HG03025 (cell line): Measurements from ENCODE around the gene RAB3B.
"Not testable (repeated sequence)": the region's sequence is repeated elsewhere in the genome, so short reads cannot be mapped to it uniquely, and the experiment has no call there.

ENCODE experiments used
- ATAC-seq: cut with Tn5 transposase; IDR thresholded peaks from one replicate; pipeline ENCODE4 v1.9.1; 2021; ENCODE audit warnings: mild to moderate bottlenecking, moderate library complexity; ENCODE audit not compliant: unreplicated experiment, low FRiP score

RAB3B gene

DNA sequence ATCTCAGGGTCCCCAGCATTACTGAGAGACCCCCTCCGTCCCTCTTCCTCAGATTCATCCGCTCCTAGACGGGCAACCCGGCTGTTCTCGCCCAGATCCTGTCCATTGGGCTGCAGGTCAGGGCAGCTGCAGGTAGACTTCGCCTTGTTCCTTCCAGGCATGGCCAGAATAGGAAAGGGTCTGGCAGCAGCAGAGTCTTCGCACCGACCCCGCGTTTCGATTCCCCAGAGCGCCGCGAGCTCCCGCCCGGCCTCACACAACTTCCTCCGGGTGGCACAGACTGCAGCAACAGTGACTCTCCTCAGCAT is 112.2 kb downstream of the RAB3B start:
- peak; percentile 25 for ATAC-seq

DNA sequence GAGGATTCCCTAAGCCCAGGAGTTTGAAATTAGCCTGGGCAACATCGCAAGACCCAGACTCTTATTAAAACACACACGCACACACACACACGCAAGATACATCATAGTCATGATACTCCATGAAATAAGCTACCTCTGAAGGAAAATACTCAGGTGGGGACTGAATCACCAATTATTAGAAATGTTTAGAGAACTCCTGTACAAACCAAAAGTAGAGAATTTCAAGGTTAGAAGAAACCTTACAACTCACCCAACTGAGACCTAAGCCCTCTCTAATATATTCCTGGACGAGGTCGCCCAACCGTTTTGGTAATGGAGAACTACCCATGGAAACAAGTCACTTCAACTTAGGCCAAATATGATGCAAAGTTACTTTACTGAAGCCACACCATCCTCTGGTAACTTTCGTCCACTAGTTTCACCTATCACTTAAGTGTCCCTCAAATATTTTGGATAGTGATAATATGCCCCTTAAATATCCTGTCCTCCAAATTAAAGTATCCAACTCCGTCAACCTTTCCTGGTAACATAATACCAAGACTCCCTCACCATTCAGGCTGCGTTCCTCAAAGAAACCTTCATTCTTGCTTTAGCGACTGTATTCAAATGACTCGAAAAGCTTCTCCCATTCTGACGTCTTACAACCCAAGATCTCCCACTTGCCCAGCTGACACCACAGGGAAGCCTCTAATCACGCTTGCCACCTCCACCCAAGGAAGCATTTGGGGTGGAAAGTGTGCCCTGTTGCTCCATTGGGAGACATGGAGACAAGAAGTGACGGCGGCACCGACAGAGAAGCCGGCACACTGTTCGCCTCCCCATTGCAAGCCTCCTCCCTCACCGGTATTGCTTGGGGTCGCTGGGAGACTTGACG is 112.8 kb downstream of the RAB3B start:
- no peak for ATAC-seq

DNA sequence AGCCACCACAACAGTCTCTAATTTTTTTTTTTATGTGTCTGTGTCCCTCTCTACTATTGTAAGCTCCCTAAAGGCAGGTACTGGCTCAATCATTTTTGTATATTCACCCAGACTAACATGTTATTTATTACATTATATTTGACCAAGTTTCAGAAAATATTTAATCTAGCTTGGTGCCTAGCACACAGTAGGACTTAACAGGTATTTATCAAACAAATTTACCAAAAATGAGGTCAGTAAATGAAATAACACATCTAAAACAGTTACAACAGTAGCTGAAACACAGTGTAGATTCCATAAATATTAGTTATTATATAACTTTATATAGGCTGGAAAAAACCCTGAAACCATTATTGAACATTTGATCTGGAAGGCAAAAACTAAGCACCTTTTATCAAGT is 114.7 kb downstream of the RAB3B start:
- no peak for ATAC-seq

DNA sequence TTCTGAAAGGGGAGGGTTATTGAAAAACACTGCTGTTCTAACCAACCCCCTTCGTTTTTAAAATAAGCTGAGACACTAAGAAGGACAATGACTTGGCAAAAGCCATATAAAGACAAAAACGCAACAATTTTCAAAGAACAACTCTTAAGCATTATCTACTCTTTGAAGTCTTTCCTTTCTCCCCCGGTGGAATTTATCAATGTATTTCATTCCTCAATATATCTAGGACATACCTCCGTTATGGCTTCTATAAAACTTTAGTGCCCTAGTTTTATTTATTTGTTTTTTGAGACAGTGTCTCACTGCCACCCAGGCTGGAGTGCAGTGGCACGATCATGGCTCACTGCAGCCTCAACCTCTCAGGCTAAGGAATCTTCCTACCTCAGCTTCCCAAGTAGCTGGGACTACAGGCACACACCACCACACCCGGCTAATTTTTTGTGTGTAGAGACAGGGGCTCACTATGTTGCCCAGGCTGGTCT is 115.2 kb downstream of the RAB3B start:
- no peak for ATAC-seq

DNA sequence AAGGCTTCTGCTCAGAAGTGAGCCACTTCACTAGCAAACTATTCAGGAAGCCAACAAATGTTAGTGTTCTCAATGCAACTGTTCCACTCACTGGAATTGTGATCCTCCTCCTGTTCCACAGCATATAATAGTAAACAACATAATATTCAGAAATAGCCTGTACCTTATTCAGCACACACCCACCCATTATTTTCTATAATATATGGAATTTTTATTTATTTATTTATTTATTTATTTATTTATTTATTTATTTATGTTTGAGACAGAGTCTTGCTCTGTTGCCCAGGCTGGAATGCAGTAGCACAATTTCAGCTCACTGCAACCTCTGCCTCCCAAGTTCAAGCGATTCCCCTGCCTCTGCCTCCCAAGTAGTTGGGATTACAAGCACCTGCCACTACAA is 117.2 kb downstream of the RAB3B start:
- not testable (repeated sequence) for ATAC-seq

DNA sequence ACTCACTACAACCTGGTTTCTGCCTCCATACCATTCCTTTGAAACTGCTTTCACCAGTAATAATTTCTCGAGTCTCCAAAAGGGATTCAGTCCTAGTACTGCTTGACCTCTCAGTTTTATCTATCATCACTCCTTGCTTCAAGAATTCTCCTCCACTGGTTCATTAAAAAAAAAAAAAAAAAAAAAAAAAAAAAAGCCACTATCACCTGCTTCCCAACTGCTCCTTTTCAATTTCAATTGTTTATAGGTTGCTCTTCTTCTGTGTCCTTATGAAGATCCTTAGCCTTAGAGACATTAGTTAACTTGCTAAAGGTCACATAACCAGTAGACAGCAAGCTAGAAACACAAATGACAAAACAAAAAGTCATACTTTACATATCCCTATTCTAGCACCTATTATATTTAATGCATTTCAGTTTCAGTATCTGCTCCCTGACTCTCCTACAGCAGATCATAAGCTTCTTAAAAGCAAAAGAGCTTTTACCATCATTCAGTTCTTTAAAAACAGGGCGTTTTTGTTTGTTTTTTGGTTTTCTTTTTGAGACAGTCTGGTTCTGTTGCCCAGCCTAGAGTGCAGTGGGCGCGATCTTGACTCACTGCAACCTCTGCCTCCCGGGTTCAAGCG is 119.0 kb downstream of the RAB3B start:
- no peak for ATAC-seq

DNA sequence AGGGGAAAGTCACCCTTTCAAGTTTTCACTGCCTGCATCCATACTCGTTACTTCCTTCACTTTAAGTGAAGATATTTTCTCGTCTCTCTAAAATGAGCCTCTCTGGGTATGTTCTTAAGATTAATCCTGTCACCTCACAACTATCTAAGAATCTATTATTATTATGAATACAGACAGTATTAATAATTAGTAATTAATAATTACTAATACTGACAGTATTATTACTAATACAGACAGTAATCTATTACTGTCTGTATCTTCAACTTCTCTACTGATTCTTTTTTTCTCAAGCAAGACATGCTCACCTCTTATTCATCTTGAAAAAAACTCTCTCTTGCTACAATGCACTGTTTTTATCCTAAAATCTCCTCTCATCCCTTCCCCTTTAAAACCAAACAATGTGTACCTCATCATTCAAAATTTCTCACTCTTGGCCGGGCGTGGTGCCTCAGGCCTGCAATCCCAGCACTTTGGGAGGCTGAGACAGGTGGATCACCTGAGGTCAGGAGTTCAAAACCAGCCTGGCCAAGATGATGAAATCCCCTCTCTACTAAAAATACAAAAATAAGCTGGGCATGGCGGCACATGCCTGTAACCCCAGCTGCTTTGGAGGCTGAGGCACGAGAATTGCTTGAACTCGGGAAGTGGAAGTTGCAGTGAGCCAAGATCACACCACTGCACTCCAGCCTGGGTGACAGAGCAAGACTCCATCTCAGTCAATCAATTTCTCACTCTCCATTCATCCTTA is 119.7 kb downstream of the RAB3B start:
- no peak for ATAC-seq

DNA sequence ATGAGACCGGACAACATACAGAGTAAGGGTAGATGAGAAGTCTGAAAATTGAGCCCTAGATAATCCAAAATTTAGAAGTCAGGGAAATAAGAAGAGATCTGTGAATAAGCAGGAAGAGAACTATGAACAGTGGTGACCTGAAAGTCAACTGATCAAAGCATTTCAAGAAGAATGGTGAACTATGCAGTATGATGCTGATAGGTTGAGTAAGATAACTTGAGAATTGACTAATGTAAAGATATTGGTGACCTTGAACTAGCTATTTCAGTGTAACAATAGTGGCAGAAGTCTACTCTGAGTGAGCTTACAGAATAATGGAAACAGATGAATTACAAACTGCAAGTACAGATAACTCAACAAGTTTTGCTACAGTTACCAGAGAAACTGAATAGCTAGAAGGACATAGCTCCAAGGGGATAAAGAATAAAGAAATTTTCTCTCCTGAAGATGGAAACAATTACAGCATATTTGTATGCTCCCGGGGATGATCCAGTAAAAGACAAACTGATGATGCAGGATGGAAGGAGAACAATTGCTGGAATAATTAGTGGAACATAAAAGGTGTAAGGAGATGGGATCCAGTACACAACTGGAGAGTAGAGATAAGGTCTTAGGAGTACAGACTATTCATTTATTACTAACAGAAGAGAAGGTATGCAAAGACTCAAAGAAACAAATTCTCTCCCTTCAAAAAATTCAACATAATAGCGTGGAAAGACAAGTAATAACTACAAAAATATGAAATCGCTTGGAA is 122.8 kb downstream of the RAB3B start:
- ATAC-seq: no peak

DNA sequence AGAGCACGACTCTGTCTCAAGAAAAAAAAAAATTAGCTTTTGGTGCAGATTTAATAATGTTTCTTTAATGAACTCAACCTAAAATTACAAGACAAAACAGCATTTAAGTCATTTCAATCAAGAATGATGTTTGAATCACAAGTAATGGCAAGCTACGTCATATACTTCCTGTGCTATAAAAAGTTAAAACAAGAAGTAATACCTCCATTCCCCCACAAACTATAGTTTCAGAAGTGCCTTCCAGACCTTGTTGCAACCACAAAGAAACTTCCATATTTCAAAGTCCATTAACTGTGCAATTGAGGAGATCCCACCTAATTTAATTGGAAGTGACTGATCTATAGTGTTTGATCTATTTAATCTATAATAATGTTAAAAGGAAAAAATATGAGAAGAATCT is 127.1 kb downstream of the RAB3B start:
- ATAC-seq: no peak

DNA sequence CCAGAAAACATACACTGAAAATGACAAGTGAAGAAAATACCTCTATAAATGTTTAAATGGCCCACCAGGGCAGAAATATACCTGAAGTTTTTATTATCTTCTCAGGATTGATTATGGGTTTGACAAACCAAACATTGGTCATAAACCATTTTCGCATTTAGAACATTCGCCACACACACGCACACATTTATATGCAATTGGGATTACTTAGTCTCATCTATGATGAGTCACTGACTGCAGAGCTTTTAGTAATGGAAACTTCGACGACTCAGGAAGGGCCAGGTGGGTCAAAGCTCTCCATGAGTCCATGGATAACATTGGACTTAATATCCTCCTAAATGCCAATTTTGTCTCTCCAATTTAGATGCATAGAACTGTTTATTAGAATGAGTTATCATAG is 128.8 kb downstream of the RAB3B start:
- no peak for ATAC-seq

DNA sequence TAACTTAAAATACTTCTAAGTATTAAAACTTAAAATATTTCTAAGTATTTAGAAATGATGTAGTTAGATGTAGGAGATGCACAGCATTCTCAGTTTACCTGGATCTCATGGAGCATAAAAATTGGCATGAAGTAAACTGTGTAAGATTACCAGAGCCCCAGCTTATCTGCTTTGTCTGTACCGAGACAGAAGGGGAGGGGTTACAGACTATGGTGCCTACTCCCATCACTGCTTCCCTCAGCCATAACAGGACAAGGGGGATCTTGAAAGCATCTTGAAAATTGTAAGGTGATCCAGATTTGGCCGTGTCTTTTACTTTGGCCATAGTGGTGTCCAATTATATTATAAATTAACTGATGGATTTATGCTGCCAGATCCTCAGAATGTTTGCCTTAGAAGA is 130.8 kb downstream of the RAB3B start:
- ATAC-seq: no peak

DNA sequence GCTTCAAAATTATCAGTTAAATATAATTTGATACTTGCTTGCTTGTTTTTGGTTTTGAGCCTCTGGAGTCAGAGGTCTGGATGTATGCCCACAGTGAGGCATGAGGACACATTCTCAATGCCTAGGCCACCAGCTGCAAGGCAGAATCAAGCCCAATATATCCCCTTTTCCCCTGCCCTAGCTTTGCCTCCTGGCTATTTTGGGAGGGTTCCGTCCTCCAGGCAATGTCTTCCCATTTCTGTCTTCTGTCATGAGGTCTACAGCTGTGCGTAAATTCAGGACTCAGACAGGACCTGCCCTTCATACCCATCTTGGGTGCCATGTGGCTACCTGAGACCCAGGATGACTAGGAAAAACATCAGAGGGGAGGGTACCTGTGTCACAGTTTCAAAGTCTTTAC is 131.2 kb downstream of the RAB3B start:
- ATAC-seq: no peak

DNA sequence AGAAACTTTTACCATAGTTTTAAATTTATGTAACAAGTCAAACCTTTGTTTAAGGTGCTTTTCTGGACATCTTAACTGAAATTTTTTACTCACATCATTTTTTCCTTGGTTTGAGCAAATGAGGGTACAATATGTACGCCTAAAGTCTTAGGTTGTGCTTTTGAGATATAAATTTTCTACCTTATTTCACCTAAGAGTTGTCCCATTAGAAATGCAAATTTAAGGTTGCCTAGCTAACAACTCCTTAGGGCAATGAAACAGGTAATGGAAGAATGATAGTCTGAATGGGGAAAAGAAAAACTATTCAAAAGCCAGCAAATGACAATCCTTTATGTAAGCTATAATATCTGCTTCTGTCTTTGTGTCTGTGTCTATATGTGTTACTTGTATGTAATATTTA is 131.6 kb downstream of the RAB3B start:
- no peak for ATAC-seq
